Neural cell (in vitro differentiated cells): Measurements from ENCODE around the gene PAPOLA.

Experiments
- EP300 ChIP-seq: fragments of 450-650 bp; conservative IDR thresholded peaks from 2 replicates; pipeline ENCODE4 v1.6.1; 2014; ENCODE audit warnings: antibody characterized with exemption, mild to moderate bottlenecking, moderate library complexity; ENCODE audit not compliant: poor library complexity, severe bottlenecking
- POLR2AphosphoS5 ChIP-seq: IDR thresholded peaks from 2 replicates; pipeline ENCODE4 v1.6.1; 2012
- RAD21 ChIP-seq: fragments of 450-650 bp; conservative IDR thresholded peaks from 2 replicates; pipeline ENCODE4 v1.6.1; 2014; ENCODE audit warnings: antibody characterized with exemption, mild to moderate bottlenecking, moderate library complexity
- SMC3 ChIP-seq: fragments of 450-650 bp; conservative IDR thresholded peaks from 2 replicates; pipeline ENCODE4 v1.6.1; 2014; ENCODE audit warnings: antibody characterized with exemption, mild to moderate bottlenecking, moderate library complexity; ENCODE audit not compliant: poor library complexity
- TF ChIP-seq, protein P1 (sequence below): fragments of 450-650 bp; IDR thresholded peaks from 2 replicates; pipeline ENCODE4 v1.5.1; 2014; ENCODE audit warnings: antibody characterized with exemption, mild to moderate bottlenecking, moderate library complexity; ENCODE audit not compliant: poor library complexity, severe bottlenecking
- TF ChIP-seq, protein P2 (sequence below): IDR thresholded peaks from 2 replicates; pipeline ENCODE4 v1.6.1; 2012; ENCODE audit warnings: borderline replicate concordance

DNA sequence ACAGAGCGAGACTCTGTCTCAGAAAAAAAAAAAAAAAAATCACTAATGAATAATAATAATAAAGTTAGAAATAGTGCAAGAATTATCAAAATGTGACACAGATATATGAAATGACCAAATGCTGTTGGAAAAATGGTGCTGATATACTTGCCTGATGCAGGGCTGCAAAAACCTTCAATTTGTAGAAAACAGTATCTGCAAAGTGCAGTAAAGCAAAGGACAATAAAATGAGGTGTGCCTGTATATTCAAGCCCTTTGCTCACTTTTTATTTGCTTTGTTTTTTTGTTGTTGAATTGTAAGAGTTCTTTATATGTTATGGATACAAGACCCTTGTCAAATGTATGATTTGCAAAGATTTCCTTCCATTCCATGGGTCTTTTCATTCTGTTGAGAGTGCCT lies 9.0 kb upstream of the PAPOLA start:
- TF ChIP-seq, protein P1, sequence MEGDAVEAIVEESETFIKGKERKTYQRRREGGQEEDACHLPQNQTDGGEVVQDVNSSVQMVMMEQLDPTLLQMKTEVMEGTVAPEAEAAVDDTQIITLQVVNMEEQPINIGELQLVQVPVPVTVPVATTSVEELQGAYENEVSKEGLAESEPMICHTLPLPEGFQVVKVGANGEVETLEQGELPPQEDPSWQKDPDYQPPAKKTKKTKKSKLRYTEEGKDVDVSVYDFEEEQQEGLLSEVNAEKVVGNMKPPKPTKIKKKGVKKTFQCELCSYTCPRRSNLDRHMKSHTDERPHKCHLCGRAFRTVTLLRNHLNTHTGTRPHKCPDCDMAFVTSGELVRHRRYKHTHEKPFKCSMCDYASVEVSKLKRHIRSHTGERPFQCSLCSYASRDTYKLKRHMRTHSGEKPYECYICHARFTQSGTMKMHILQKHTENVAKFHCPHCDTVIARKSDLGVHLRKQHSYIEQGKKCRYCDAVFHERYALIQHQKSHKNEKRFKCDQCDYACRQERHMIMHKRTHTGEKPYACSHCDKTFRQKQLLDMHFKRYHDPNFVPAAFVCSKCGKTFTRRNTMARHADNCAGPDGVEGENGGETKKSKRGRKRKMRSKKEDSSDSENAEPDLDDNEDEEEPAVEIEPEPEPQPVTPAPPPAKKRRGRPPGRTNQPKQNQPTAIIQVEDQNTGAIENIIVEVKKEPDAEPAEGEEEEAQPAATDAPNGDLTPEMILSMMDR, result no peak
- TF ChIP-seq POLR2AphosphoS5 (no peak), RAD21 (no peak), SMC3 (no peak), EP300 (no peak)
- TF ChIP-seq, protein P2, sequence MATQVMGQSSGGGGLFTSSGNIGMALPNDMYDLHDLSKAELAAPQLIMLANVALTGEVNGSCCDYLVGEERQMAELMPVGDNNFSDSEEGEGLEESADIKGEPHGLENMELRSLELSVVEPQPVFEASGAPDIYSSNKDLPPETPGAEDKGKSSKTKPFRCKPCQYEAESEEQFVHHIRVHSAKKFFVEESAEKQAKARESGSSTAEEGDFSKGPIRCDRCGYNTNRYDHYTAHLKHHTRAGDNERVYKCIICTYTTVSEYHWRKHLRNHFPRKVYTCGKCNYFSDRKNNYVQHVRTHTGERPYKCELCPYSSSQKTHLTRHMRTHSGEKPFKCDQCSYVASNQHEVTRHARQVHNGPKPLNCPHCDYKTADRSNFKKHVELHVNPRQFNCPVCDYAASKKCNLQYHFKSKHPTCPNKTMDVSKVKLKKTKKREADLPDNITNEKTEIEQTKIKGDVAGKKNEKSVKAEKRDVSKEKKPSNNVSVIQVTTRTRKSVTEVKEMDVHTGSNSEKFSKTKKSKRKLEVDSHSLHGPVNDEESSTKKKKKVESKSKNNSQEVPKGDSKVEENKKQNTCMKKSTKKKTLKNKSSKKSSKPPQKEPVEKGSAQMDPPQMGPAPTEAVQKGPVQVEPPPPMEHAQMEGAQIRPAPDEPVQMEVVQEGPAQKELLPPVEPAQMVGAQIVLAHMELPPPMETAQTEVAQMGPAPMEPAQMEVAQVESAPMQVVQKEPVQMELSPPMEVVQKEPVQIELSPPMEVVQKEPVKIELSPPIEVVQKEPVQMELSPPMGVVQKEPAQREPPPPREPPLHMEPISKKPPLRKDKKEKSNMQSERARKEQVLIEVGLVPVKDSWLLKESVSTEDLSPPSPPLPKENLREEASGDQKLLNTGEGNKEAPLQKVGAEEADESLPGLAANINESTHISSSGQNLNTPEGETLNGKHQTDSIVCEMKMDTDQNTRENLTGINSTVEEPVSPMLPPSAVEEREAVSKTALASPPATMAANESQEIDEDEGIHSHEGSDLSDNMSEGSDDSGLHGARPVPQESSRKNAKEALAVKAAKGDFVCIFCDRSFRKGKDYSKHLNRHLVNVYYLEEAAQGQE, result no peak
